CD14-positive monocyte (primary cell): ENCODE data around the gene GALNT17. TPM values are rescaled to one million over a fixed set of nuclear protein-coding genes. Genes with fewer than 3 reads are reported as not detected.

Experiments
- DNase-seq, 3 donors: peaks; one replicate each; pipeline ENCODE4 v3.0.0-alpha.2; 2011 to 2022
- H2AFZ ChIP-seq: 2 replicates; pipeline ENCODE4 v1.6.0; 2012; ENCODE audit warnings: mild to moderate bottlenecking, low read depth, low read length, inconsistent platforms; ENCODE audit not compliant: insufficient read depth, poor library complexity, severe bottlenecking
- H3K27ac ChIP-seq, 2 donors: 1 replicate in 1 of 2; 2 replicates in 1 of 2; pipeline ENCODE4 v1.5.1; 2012 to 2013; ENCODE audit warnings: low read length in 2 of 2, control low read depth in 1 of 2, inconsistent platforms in 1 of 2, low read depth in 1 of 2, mild to moderate bottlenecking in 1 of 2
- H3K27me3 ChIP-seq, 2 donors: one replicate each; pipeline versions ENCODE4 v1.6.0 to v1.6.1; 2011 to 2013; ENCODE audit warnings: low read length in 2 of 2; ENCODE audit not compliant: control insufficient read depth in 2 of 2, insufficient read depth in 2 of 2
- H3K36me3 ChIP-seq, 2 donors: replicated peaks in 1 of 2; 1 replicate in 1 of 2; 2 replicates in 1 of 2; pipeline versions ENCODE4 v1.5.1 to v1.6.1; 2012 to 2013; ENCODE audit warnings: low read length in 2 of 2, control low read depth in 1 of 2, inconsistent platforms in 1 of 2, mild to moderate bottlenecking in 1 of 2; ENCODE audit not compliant: insufficient read depth in 2 of 2, control insufficient read depth in 1 of 2
- H3K4me1 ChIP-seq, 2 donors: 1 replicate in 1 of 2; 2 replicates in 1 of 2; pipeline versions ENCODE4 v1.5.1 to v1.6.1; 2012 to 2013; ENCODE audit warnings: low read length in 2 of 2, control low read depth in 1 of 2, inconsistent platforms in 1 of 2, mild to moderate bottlenecking in 1 of 2, moderate library complexity in 1 of 2; ENCODE audit not compliant: insufficient read depth in 2 of 2, control insufficient read depth in 1 of 2
- H3K4me2 ChIP-seq: replicated peaks from 2 replicates; pipeline ENCODE3; 2012; ENCODE audit warnings: low read length, moderate library complexity, mild to moderate bottlenecking; ENCODE audit not compliant: poor library complexity, severe bottlenecking; ENCODE audit errors: extremely low read depth
- H3K4me3 ChIP-seq, 3 experiments: fragments of 200-600 bp in 1 of 3; sonication (generic) in 1 of 3; replicated peaks in 1 of 3; 1 replicate in 2 of 3; 2 replicates in 1 of 3; pipeline ENCODE4 v1.5.1; 2011 to 2013; ENCODE audit warnings: low read length in 3 of 3, mild to moderate bottlenecking in 3 of 3, control low read depth in 2 of 3, low read depth in 2 of 3, inconsistent platforms in 1 of 3, moderate library complexity in 1 of 3
- H3K79me2 ChIP-seq: 2 replicates; pipeline ENCODE4 v1.6.0; 2012; ENCODE audit warnings: mild to moderate bottlenecking, control low read depth, inconsistent platforms, low read length, moderate library complexity; ENCODE audit not compliant: insufficient read depth
- H3K9ac ChIP-seq: 2 replicates; pipeline ENCODE4 v1.6.0; 2017; ENCODE audit warnings: low read length, mild to moderate bottlenecking; ENCODE audit not compliant: insufficient read depth, poor library complexity, severe bottlenecking
- H3K9me3 ChIP-seq, 2 donors: replicated peaks in 1 of 2; 1 replicate in 1 of 2; 2 replicates in 1 of 2; pipeline versions ENCODE4 v1.5.1 to v1.6.1; 2012 to 2013; ENCODE audit warnings: low read length in 2 of 2, control low read depth in 1 of 2; ENCODE audit not compliant: control insufficient read depth in 1 of 2, insufficient read depth in 1 of 2
- H4K20me1 ChIP-seq: 2 replicates; pipeline ENCODE4 v1.6.0; 2012; ENCODE audit warnings: mild to moderate bottlenecking, low read length, control low read depth, moderate library complexity; ENCODE audit not compliant: insufficient read depth
- H3K27ac Mint-ChIP-seq, 7 donors: one replicate each; pipeline ENCODE4 v1.8.0; 2020; ENCODE audit warnings: mild to moderate bottlenecking in 7 of 7, mixed read lengths in 7 of 7, moderate library complexity in 6 of 7, inconsistent platforms in 2 of 7
- H3K27me3 Mint-ChIP-seq, 3 donors: one replicate each; pipeline ENCODE4 v1.8.0; 2021 to 2022; ENCODE audit warnings: low read depth in 3 of 3, mild to moderate bottlenecking in 3 of 3, mixed read lengths in 3 of 3, moderate library complexity in 3 of 3, inconsistent platforms in 1 of 3
- H3K36me3 Mint-ChIP-seq, 2 donors: one replicate each; pipeline ENCODE4 v1.8.0; 2020; ENCODE audit warnings: mixed read lengths in 2 of 2, inconsistent platforms in 1 of 2, mild to moderate bottlenecking in 1 of 2
- H3K4me1 Mint-ChIP-seq: one replicate; pipeline ENCODE4 v1.8.0; 2020; ENCODE audit warnings: mild to moderate bottlenecking, mixed read lengths
- H3K4me3 Mint-ChIP-seq, 2 donors: one replicate each; pipeline ENCODE4 v1.8.0; 2020; ENCODE audit warnings: mild to moderate bottlenecking in 2 of 2, mixed read lengths in 2 of 2, moderate library complexity in 1 of 2
- H3K9me3 Mint-ChIP-seq, 7 donors: one replicate each; pipeline ENCODE4 v1.8.0; 2020 to 2022; ENCODE audit warnings: mixed read lengths in 7 of 7, mild to moderate bottlenecking in 6 of 7, moderate library complexity in 6 of 7, inconsistent platforms in 2 of 7
- CTCF ChIP-seq: fragments of 200-600 bp; IDR thresholded peaks from one replicate; pipeline ENCODE4 v1.8.0; 2022; ENCODE audit warnings: antibody characterized with exemption, mild to moderate bottlenecking
- WGBS: methylation state at CpG from one replicate; pipeline ENCODE4 v1.1.5; 2013; ENCODE audit warnings: missing lambda C conversion rate; ENCODE audit not compliant: insufficient coverage; 5-methylcytosine and 5-hydroxymethylcytosine counted together
- intact Hi-C, 2 donors: fragments of 100-400 bp; cut with micrococcal nuclease; formaldehyde crosslinking; loops; one replicate each; pipeline versions ENCODE4 v1.15.0 to v1.15.1; 2023
- polyA plus RNA-seq, 3 donors: library from polyadenylated mRNA; depleted of rRNA in 1 of 3; unstranded in 2 of 3; stranded (reverse) in 1 of 3; fragments of 300-500 nt in 2 of 3; fragments of >200 nt in 1 of 3; fragmentation: Illumina TruSeq in 2 of 3; gene quantifications; 1 replicate in 2 of 3; 2 replicates in 1 of 3; pipeline ENCODE4 v1.2.3, GENCODE V29; 2012 to 2021

The GALNT17 gene
- polyA plus RNA-seq, 3 donors, result not detected

GRCh38 chr7:71349682-71350481, 217.9 kb downstream of the GALNT17 start:
- no peak overlapping the region for H2AFZ ChIP-seq
- no peaks in the 10 kb centered on the region for H3K36me3 ChIP-seq
- Mint-ChIP-seq H3K36me3 (no peaks in the 10 kb centered on the region), H3K27me3 (no peaks in the 10 kb centered on the region), H3K9me3 (peaks cover 7 to 18% (median 9%) of the 10 kb centered on the region in 7 donors), H3K27ac (no peak overlapping the region), H3K4me3 (no peak overlapping the region), H3K4me1 (no peaks in the 10 kb centered on the region)
- intact Hi-C loops, result no loop called here
- no peaks in the 10 kb centered on the region for H3K4me1 ChIP-seq
- H3K27ac ChIP-seq, result no peak overlapping the region
- no peak overlapping the region for H3K9ac ChIP-seq
- H3K4me3 ChIP-seq, result no peak overlapping the region
- H3K9me3 ChIP-seq, result peaks cover 3 to 11% of the 10 kb centered on the region in 2 donors
- H3K79me2 ChIP-seq, result no peaks in the 10 kb centered on the region
- DNase-seq, result no peak
- no peaks in the 10 kb centered on the region for H4K20me1 ChIP-seq
- no peaks in the 10 kb centered on the region for H3K27me3 ChIP-seq
- TF ChIP-seq CTCF, result no peak
- no peak overlapping the region for H3K4me2 ChIP-seq
- WGBS, result no CpG with 5 or more reads among the region's 5 CpGs

- H3K36me3 ChIP-seq, result no peaks in the 10 kb centered on the region
- H3K79me2 ChIP-seq, result no peaks in the 10 kb centered on the region
- no peaks in the 10 kb centered on the region for H4K20me1 ChIP-seq
- intact Hi-C loops, result no loop called here
- no CpG with 5 or more reads among the region's 2 CpGs for WGBS
- Mint-ChIP-seq H3K4me3 (no peak overlapping the region), H3K4me1 (no peaks in the 10 kb centered on the region), H3K9me3 (peaks cover 5 to 11% (median 8%) of the 10 kb centered on the region in 7 donors), H3K27me3 (no peaks in the 10 kb centered on the region), H3K27ac (no peak overlapping the region), H3K36me3 (no peaks in the 10 kb centered on the region)
- DNase-seq, result no peak
- H3K4me3 ChIP-seq, result no peak overlapping the region
- H3K9ac ChIP-seq, result no peak overlapping the region
- H3K4me2 ChIP-seq, result no peak overlapping the region
- no peak for TF ChIP-seq CTCF
- H3K27me3 ChIP-seq, result no peaks in the 10 kb centered on the region
- no peak overlapping the region for H2AFZ ChIP-seq
- H3K27ac ChIP-seq, result no peak overlapping the region
- H3K4me1 ChIP-seq, result no peaks in the 10 kb centered on the region
- H3K9me3 ChIP-seq, result peaks cover 3 to 11% of the 10 kb centered on the region in 2 donors
Measured at GRCh38 chr7:71350680-71351079, 218.7 kb downstream of the GALNT17 start.
